Coronary artery (tissue), 2 donors: ENCODE measurements around the gene DLG2.

Experiments
- DNase-seq: peaks from one replicate; pipeline ENCODE4 v3.0.0-alpha.2; 2017; ENCODE audit warnings: low spot score
- H3K27ac ChIP-seq, 2 donors: fragments of 200-600 bp; sonication (generic); one replicate each; pipeline ENCODE4 v1.5.1; 2016 to 2019
- H3K4me3 ChIP-seq: fragments of 200-600 bp; sonication (generic); 2 replicates; pipeline ENCODE4 v1.5.1; 2016; ENCODE audit warnings: mild to moderate bottlenecking, moderate library complexity
- CTCF ChIP-seq: fragments of 200-600 bp; sonication (generic); IDR thresholded peaks from one replicate; pipeline ENCODE4 v1.5.1; 2019; ENCODE audit warnings: antibody characterized with exemption

The DLG2 gene

GRCh38 chr11:84573868-84574267 is 1053.3 kb downstream of the DLG2 start:
- no peak for DNase-seq
- H3K4me3 ChIP-seq = no peak overlapping the region
- no peak overlapping the region for H3K27ac ChIP-seq
- no peak for TF ChIP-seq CTCF

- H3K4me3 ChIP-seq = no peak overlapping the region
- no peak overlapping the region for H3K27ac ChIP-seq
- DNase-seq = no peak
- TF ChIP-seq CTCF = no peak
Measured at GRCh38 chr11:84566671-84567070, 1060.5 kb downstream of the DLG2 start.

- no peak for TF ChIP-seq CTCF
- DNase-seq = no peak
- Histone ChIP-seq H3K4me3 (no peak overlapping the region), H3K27ac (no peak overlapping the region)
Measured at GRCh38 chr11:84564867-84565184, 1062.3 kb downstream of the DLG2 start.

- peak; percentile 52 for TF ChIP-seq CTCF
- DNase-seq = no peak
- Histone ChIP-seq H3K27ac (no peak overlapping the region), H3K4me3 (no peak overlapping the region)
Measured at GRCh38 chr11:84564180-84564866, 1062.8 kb downstream of the DLG2 start.

GRCh38 chr11:84563356-84563755 is 1063.8 kb downstream of the DLG2 start:
- TF ChIP-seq CTCF = no peak
- Histone ChIP-seq H3K27ac (no peak overlapping the region), H3K4me3 (no peak overlapping the region)
- no peak for DNase-seq

GRCh38 chr11:84560206-84560605 is 1066.9 kb downstream of the DLG2 start:
- H3K4me3 ChIP-seq = no peak overlapping the region
- no peak for DNase-seq
- no peak overlapping the region for H3K27ac ChIP-seq
- TF ChIP-seq CTCF = no peak

GRCh38 chr11:84558085-84558905 is 1068.8 kb downstream of the DLG2 start:
- Histone ChIP-seq H3K27ac (no peak overlapping the region), H3K4me3 (no peak overlapping the region)
- peak; percentile 44 for TF ChIP-seq CTCF
- DNase-seq = no peak
